HFF-Myc (cell line): ENCODE results near the gene SLBP.

Experiments used
- DNase-seq: peaks from one replicate; pipeline ENCODE4 v3.0.0-alpha.2; 2011; ENCODE audit warnings: low read depth; ENCODE audit errors: extremely low read depth
- H3K4me3 ChIP-seq: replicated peaks from 2 replicates; pipeline ENCODE4 v1.5.1; 2011; ENCODE audit warnings: low read depth, mild to moderate bottlenecking, control low read depth, low read length
- CTCF ChIP-seq: IDR thresholded peaks from 2 replicates; pipeline ENCODE4 v1.5.1; 2012; ENCODE audit warnings: mild to moderate bottlenecking, low read depth, low read length, control low read depth; ENCODE audit errors: missing control alignments

Gene SLBP

GRCh38 chr4:1660948-1661677 lies 51.0 kb downstream of the SLBP start:
- TF ChIP-seq CTCF, result no peak
- no peak for DNase-seq
- H3K4me3 ChIP-seq, result no peak overlapping the region

GRCh38 chr4:1659104-1660043 lies 52.7 kb downstream of the SLBP start:
- no peak for TF ChIP-seq CTCF
- H3K4me3 ChIP-seq, result no peak overlapping the region
- no peak for DNase-seq

- H3K4me3 ChIP-seq, result no peak overlapping the region
Observed at GRCh38 chr4:1658581-1658980, 53.5 kb downstream of the SLBP start.

GRCh38 chr4:1658146-1658545 lies 54.0 kb downstream of the SLBP start:
- TF ChIP-seq CTCF, result no peak
- H3K4me3 ChIP-seq, result no peak overlapping the region
- no peak for DNase-seq

More at GRCh38 chr4:1658581-1658980, 53.5 kb downstream of the SLBP start:
- DNase-seq, result no peak
- no peak for TF ChIP-seq CTCF

- no peak overlapping the region for H3K4me3 ChIP-seq
- TF ChIP-seq CTCF, result no peak
- DNase-seq, result no peak
Observed at GRCh38 chr4:1656986-1657385, 55.1 kb downstream of the SLBP start.

GRCh38 chr4:1656132-1656531 lies 56.0 kb downstream of the SLBP start:
- DNase-seq, result no peak
- H3K4me3 ChIP-seq, result no peak overlapping the region
- no peak for TF ChIP-seq CTCF
